Spleen (tissue), 7 donors: ENCODE results near the gene CMSS1.

ENCODE experiments used
- CTCF ChIP-seq, 11 experiments: fragments of 200-600 bp in 7 of 11; fragments of 450-650 bp in 4 of 11; sonication (generic) in 4 of 11; IDR thresholded peaks in 8 of 11; conservative IDR thresholded peaks in 3 of 11; 1 replicate in 7 of 11; 2 replicates in 4 of 11; pipeline versions ENCODE4 v1.4.0 to v1.8.0; 2016 to 2021; ENCODE audit warnings: antibody characterized with exemption in 11 of 11, inconsistent platforms in 4 of 11, mild to moderate bottlenecking in 1 of 11
- POLR2A ChIP-seq, 3 donors: fragments of 450-650 bp; IDR thresholded peaks; one replicate each; pipeline ENCODE4 v1.5.1; 2017; ENCODE audit warnings: antibody characterized with exemption in 3 of 3, mild to moderate bottlenecking in 1 of 3
- donor health status: DM: no; HTN: no; CAD: no; lungs with moderate emphysema.
- donor health status: DM: no; HTN: no; CAD: no.
- donor health status: DM: no; HTN: no; CAD: no.

DNA sequence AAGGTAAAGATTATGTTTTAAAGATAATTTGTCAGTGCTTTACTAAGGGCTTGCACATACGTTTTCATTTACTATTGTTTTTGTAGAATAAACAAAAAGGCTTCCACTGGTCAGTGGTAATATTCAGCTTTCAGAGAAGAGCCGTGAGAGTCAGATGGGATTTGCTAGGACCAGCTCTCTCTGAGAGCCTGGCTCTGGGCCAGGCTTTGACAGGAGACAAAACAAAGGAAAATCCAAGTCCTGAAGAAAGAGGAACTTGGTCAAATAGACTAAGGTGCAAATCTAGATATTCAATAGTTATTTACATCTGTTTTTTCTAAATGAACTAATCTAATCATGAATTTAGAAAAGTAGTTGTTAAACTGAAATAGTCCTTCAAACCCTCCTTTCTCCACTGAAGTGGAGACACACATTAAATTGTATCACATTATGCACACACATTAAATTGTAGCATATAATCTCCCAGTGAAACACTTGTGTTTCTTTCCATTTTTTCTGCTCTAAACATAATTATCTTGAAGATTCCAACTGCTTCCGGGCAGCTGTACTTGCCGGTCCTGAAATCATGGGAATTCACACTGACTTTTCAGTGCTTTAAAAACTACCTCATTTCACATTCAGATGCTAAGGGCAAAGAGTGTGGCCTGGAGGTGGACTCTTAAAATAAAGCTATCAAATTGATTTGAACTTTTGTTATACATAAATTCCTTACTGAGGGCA lies 351.7 kb downstream of the CMSS1 start:
- TF ChIP-seq CTCF (IDR thresholded peaks at IDR 0.05 in 8 of 11, conservative IDR thresholded peaks at IDR 0.05 in 3 of 11) (no peak), POLR2A (IDR thresholded peaks at IDR 0.05) (no peak)
